MM.1S (cell line): Measurements from ENCODE around the gene RGS12.

Experiments
- CTCF ChIP-seq: fragments of 300-600 bp; sonication (generic); IDR thresholded peaks from 2 replicates; pipeline ENCODE4 v1.5.1; 2016; ENCODE audit warnings: antibody characterized with exemption, low read length, mixed read lengths
- EZH2 ChIP-seq: fragments of 300-600 bp; sonication (generic); optimal IDR thresholded peaks from 2 replicates; pipeline ENCODE3; 2017; ENCODE audit warnings: low read depth, mild to moderate bottlenecking, antibody characterized with exemption, low read length, mixed read lengths

GRCh38 chr4:3247399-3248177, 45.2 kb upstream of the RGS12 start:
- TF ChIP-seq CTCF (no peak), EZH2 (no peak)
